Muscle layer of colon (tissue), 2 donors: ENCODE data around the gene LEAP2.

Source experiments
- H3K27ac ChIP-seq: one replicate; pipeline ENCODE4 v1.7.0; 2013; ENCODE audit warnings: low read depth, mild to moderate bottlenecking, low read length, moderate library complexity
- H3K27me3 ChIP-seq, 2 donors: one replicate each; pipeline ENCODE4 v1.7.0; 2013; ENCODE audit warnings: low read length in 2 of 2, mild to moderate bottlenecking in 2 of 2; ENCODE audit not compliant: insufficient read depth in 2 of 2, control insufficient read depth in 1 of 2
- H3K36me3 ChIP-seq: one replicate; pipeline ENCODE4 v1.7.0; 2013; ENCODE audit warnings: mild to moderate bottlenecking, low read length; ENCODE audit not compliant: insufficient read depth
- H3K4me1 ChIP-seq: one replicate; pipeline ENCODE4 v1.7.0; 2013; ENCODE audit warnings: mild to moderate bottlenecking, low read length; ENCODE audit not compliant: insufficient read depth
- H3K4me3 ChIP-seq, 2 donors: one replicate each; pipeline ENCODE4 v1.7.0; 2013; ENCODE audit warnings: low read length in 2 of 2, low read depth in 1 of 2, mild to moderate bottlenecking in 1 of 2, moderate library complexity in 1 of 2
- H3K9ac ChIP-seq: one replicate; pipeline ENCODE4 v1.7.0; 2013; ENCODE audit warnings: low read length
- H3K9me3 ChIP-seq: one replicate; pipeline ENCODE4 v1.7.0; 2013; ENCODE audit warnings: mild to moderate bottlenecking, low read length
- donor health status: abdominal sarcoma.
- donor health status: Adenocarcinoma of cecum.

The LEAP2 gene

DNA sequence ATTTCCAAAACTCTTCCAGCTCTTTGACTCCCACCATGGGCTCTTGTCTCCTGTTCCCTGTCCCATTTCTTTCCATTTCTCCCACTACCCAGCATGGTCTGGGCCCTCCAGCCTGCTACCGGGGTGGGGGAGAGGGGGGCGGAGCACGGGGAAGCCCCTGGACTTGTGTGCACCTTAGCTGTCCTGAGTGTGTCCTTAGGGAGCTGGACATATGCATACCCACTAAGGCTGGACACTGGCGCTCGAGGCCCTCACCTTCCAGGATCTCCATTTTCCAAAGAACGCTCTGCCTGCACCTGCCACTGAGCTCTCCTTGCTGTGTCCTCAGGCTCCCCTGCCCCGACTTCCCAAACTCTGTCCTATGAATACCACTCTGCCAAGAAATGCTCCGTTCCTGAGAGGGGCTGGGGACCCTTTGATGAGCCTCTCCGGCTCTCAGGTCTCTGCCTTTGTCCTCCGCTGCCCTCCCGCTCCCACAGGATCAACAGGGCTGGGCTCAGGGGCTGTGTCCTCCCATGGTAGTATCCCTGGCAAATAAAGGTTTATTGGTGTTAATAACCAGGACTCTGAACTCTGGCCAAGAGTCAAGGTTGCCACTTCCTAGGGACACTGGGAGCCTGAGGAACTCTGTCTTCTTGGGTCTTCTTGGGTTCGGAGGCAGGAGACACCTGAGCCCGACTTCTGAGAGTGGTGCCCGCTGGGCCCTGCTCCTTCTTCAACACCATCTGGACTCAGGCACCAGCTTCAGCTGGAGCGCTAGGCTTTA lies 42.2 kb upstream of the LEAP2 start:
- Histone ChIP-seq H3K27me3 (peaks cover 0 to 11% of the 10 kb centered on the region in 2 donors), H3K27ac (no peak overlapping the region), H3K9me3 (no peaks in the 10 kb centered on the region), H3K4me1 (peaks cover 5% of the 10 kb centered on the region), H3K36me3 (no peaks in the 10 kb centered on the region), H3K4me3 (peak overlapping the region; percentile 59 to 90), H3K9ac (no peak overlapping the region)

DNA sequence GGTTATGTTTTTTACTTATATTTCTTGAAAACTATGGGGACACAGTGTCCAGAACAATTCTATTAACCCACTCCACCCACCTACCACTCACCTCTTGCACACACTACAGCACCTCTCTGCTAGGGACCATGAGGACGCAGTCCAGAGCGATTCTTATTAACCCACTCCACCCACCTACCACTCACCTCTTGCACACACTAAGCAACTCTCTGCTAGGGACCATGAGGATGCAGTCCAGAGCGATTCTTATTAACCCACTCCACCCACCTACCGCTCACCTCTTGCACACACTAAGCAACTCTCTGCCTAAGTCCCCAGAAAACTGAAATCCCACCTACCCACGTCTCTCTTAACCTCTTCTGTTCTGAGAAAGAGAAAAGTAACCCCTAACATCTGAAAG lies 40.9 kb upstream of the LEAP2 start:
- Histone ChIP-seq H3K27ac (no peak overlapping the region), H3K4me3 (no peak overlapping the region), H3K9ac (no peak overlapping the region), H3K9me3 (no peaks in the 10 kb centered on the region), H3K36me3 (no peaks in the 10 kb centered on the region), H3K4me1 (peaks cover 5% of the 10 kb centered on the region), H3K27me3 (peaks cover 0 to 5% of the 10 kb centered on the region in 2 donors)

DNA sequence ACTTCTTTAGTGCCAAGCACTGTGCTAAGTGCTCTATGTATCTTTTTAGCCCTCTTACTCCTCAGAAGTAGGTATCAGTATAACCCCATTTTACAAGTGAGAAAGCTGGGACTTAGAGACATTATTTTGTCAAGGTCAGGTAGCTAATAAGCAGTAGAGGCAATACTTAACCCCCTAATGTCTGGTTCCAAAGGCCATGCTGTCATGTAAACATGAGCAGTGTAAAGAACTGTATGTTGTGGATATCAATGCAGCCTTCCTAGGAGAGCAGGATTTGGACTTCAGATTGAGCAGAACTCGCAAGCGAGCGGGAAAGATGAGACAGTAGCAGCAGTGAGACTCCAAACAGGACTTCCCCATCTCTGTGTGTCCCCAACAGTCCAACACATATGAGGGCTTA lies 39.4 kb upstream of the LEAP2 start:
- Histone ChIP-seq H3K27me3 (peaks cover 0 to 1% of the 10 kb centered on the region in 2 donors), H3K4me3 (no peak overlapping the region), H3K4me1 (peaks cover 5% of the 10 kb centered on the region), H3K9ac (no peak overlapping the region), H3K36me3 (no peaks in the 10 kb centered on the region), H3K9me3 (no peaks in the 10 kb centered on the region), H3K27ac (no peak overlapping the region)

DNA sequence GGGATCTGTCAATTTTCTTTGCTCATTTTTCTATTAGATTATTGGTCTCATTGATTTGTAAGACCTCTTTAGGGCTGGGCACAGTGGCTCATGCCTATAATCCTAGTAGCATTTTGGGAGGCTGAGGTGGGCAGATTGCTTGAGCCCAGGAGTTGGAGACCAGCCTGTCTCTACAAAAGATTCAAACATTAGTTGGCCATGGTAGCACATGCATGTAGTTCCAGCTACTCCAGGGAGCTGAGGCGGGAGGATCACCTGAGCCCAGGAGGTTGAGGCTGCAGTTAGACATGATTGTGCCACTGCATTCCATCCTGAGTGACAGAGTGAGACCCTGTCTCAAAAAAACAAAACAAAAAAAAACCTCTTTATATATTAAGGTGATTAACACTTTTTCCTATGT lies 36.6 kb upstream of the LEAP2 start:
- Histone ChIP-seq H3K9me3 (no peaks in the 10 kb centered on the region), H3K4me3 (no peak overlapping the region), H3K36me3 (no peaks in the 10 kb centered on the region), H3K27ac (no peak overlapping the region), H3K9ac (no peak overlapping the region), H3K4me1 (peaks cover 7% of the 10 kb centered on the region), H3K27me3 (no peaks in the 10 kb centered on the region)

DNA sequence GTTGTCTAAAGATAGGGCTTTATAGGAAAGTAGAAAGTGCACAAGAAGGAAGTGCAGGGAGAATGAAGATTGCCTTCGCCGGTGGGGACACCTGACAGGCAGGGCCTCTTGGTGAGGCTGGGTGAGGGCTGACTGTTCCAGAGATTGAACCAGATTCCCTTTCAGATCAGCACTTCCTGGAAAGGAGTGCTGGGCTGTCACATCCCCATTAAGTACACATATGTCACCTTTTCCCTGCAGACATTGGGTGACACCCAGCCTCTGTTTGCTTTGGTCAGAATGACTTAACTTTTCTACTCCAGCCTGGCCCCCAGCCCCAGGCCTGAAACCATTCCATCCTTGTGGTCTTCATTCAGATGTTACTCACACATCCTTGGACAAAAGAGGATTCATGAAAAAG lies 35.6 kb upstream of the LEAP2 start:
- Histone ChIP-seq H3K9me3 (no peaks in the 10 kb centered on the region), H3K9ac (no peak overlapping the region), H3K27me3 (no peaks in the 10 kb centered on the region), H3K27ac (no peak overlapping the region), H3K36me3 (no peaks in the 10 kb centered on the region), H3K4me3 (no peak overlapping the region), H3K4me1 (peaks cover 7% of the 10 kb centered on the region)

DNA sequence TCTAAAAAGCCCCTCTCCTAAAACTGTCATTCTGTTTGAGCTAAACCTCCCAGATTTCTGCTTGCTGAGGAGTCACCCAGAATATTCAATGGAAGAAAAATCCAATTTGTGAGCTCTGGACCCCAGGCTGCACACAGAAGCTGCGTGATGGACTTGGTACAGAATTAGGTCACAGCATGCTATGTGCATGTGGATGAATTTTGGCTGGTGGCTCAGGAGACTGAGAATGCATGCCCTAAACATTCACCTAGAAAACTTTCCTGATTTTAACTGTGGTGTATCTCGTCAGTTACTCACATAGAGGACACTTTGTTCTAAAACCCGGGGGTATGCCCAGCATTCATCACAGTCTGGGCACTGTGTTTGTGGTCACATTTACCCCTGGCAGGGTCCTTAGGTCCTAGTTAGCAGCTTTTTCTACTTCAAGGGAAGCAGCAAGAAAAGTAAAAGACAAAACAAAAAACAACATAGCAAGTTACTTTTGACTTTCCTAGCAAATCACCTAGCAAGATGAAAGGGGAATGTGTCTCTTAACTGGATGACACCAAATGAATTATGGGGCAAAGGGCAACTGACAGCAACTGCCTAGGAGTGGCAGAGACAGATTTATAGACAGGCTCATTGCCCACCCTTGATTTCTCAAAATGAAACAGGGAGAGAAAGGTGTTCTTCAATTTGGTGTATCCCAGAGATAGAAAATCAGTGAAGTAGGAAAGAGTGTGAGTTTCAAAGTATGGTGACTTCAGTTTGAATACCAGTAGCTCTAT lies 34.8 kb upstream of the LEAP2 start:
- no peaks in the 10 kb centered on the region for H3K9me3 ChIP-seq
- no peak overlapping the region for H3K4me3 ChIP-seq
- no peaks in the 10 kb centered on the region for H3K36me3 ChIP-seq
- no peak overlapping the region for H3K9ac ChIP-seq
- no peak overlapping the region for H3K27ac ChIP-seq
- peaks cover 7% of the 10 kb centered on the region for H3K4me1 ChIP-seq
- no peaks in the 10 kb centered on the region for H3K27me3 ChIP-seq

DNA sequence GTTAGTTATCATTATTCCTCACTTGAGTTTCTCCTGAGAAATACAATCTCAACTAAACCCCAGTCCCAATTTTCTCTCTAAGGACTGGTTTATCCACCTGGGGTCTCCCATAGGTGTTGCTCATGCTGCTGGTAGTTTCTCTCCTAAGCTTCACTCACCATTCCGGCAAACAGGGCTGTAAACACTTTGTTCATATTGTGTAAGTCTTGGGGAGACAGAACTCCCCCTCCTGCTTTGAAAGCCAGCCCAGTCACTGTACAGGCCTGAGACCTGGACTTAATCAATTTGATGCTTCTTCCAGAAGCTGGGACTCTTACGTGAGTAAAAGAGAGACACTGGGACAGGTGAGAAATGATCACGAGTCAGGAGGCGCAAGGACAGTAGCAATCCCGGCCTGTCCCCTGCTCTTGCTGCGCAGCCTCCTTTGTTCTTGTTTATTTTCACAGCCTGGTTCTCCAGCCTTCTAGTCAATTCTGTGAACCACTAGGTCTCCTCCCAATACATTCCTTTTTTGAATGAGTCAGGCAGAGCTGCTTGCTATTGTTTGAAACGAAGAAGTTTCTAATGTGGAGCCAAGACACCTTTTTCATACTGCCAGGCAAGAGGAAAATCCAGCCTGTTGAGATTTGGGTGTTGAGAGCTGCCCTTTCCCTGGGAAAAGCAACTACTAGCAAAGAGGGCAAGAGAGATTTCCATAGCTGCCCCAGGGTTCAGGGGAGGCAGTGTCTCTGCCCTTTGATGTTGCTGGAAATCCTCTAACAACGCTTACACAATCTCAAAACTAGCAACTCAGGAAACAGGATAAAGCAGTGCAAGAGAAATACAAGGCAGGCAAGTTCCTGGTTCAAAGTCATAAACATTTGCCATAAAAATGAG lies 33.8 kb upstream of the LEAP2 start:
- no peaks in the 10 kb centered on the region for H3K9me3 ChIP-seq
- H3K36me3 ChIP-seq = no peaks in the 10 kb centered on the region
- no peak overlapping the region for H3K4me3 ChIP-seq
- H3K27me3 ChIP-seq = no peaks in the 10 kb centered on the region
- peaks cover 7% of the 10 kb centered on the region for H3K4me1 ChIP-seq
- peak overlapping the region; percentile 13 for H3K27ac ChIP-seq
- H3K9ac ChIP-seq = no peak overlapping the region

DNA sequence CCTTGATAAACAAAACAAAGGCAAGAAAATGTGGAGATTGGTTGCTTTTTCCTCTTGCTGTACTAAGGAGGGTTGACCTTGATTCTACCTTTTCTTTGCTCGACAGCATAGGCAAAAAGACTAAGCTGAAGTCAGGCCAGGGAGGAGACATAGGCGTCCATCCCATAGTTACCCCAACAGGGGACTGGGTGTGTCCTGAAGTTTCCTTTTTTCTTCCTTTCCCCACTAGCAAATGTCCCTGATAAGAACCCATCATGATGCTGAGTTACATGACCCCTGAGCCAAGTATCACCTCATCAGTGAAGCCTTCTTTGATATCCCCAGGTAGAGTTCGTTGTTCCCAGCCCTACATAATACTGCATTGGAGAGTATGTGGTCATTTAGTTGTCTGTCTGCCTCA lies 33.2 kb upstream of the LEAP2 start:
- H3K36me3 ChIP-seq = no peaks in the 10 kb centered on the region
- no peaks in the 10 kb centered on the region for H3K27me3 ChIP-seq
- H3K27ac ChIP-seq = no peak overlapping the region
- H3K9ac ChIP-seq = no peak overlapping the region
- no peaks in the 10 kb centered on the region for H3K9me3 ChIP-seq
- H3K4me3 ChIP-seq = no peak overlapping the region
- peaks cover 7% of the 10 kb centered on the region for H3K4me1 ChIP-seq

DNA sequence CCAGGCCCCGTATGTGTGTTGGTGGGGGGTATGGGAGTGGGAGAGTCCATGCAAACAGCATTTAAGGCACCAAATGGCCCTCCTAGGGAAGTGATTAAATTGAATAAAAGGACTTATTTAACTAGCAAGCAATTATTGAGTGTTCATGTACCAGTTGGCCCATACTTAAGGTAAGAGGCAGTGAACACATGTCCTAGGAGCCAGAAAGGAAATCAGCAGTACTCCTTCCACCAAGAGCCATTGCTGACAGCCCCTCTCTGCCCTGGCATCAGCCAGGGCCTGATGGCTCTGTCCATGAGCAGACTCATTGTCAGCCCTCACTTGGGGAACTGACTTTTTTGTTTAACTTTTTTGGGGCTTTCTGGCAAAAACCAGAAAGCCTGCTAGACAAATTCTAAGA lies 32.6 kb upstream of the LEAP2 start:
- peaks cover 7% of the 10 kb centered on the region for H3K4me1 ChIP-seq
- H3K9ac ChIP-seq = no peak overlapping the region
- H3K9me3 ChIP-seq = no peaks in the 10 kb centered on the region
- H3K36me3 ChIP-seq = no peaks in the 10 kb centered on the region
- H3K4me3 ChIP-seq = no peak overlapping the region
- H3K27ac ChIP-seq = no peak overlapping the region
- H3K27me3 ChIP-seq = no peaks in the 10 kb centered on the region

DNA sequence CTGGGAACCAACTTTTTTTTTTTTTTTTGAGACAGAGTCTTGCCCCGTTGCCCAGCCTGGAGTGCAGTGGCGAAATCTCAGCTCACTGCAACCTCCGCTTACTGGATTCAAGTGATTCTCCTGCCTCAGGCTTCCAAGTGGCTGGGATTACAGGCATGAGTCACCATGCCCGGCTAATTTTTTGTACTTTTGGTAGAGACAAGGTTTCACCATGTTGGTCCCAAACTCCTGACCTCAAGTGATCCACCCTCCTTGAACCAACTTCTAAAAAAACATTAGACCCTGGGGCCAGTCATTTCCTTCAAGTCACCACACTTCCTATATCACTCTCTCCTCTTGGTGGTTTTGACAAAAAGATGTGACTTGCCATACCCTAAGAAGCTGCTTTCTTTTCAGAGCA lies 32.2 kb upstream of the LEAP2 start:
- H3K9ac ChIP-seq = no peak overlapping the region
- H3K4me3 ChIP-seq = no peak overlapping the region
- no peaks in the 10 kb centered on the region for H3K36me3 ChIP-seq
- H3K27me3 ChIP-seq = no peaks in the 10 kb centered on the region
- peaks cover 7% of the 10 kb centered on the region for H3K4me1 ChIP-seq
- H3K27ac ChIP-seq = no peak overlapping the region
- H3K9me3 ChIP-seq = no peaks in the 10 kb centered on the region

DNA sequence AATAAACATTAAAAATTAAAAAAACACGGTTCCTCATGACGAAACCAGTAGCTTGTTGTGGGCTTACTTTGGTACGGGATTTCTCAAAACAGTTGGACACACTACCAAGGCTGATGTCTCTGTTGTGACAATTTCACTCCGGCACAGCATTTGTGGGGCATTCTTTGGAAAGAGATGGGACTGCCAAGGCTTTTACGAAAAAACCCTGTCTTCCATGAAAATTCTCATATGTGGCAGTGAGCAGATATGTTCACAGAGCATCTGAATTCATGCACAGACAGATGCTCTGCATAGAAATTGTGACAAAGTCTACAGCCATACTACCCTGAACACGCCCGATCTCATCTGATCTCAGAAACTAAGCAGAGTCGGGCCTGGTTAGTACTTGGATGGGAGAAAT lies 25.2 kb upstream of the LEAP2 start:
- no peak overlapping the region for H3K27ac ChIP-seq

More for the DNA sequence above, 25.2 kb upstream of the LEAP2 start:
- no peaks in the 10 kb centered on the region for H3K27me3 ChIP-seq
- no peaks in the 10 kb centered on the region for H3K36me3 ChIP-seq
- H3K9me3 ChIP-seq = no peaks in the 10 kb centered on the region
- no peak overlapping the region for H3K9ac ChIP-seq
- no peaks in the 10 kb centered on the region for H3K4me1 ChIP-seq
- H3K4me3 ChIP-seq = no peak overlapping the region
